ENCODE measurements around the gene EHD1.

DNA sequence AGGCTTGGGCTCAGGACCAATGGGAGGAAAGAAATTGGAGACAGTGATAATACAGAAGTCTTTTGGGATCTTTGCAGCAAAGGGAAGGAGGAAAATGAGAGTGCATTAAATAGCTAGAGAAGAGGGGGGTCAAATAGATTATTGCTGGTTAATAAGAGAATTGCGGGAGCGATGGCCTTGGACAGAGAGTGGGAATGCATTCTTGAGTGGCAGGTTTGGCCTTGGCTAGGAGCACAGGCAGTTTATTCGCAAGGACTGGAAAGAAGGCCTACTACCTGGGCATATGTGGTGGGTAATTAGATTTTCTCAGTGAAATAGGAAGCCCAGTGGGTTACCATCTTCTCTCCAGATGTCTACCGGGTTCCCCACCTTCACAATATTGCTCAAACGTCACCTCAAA is 64.6 kb downstream of the EHD1 start:
- TF ChIP-seq POLR2AphosphoS5 (IDR thresholded peaks at IDR 0.05) (no peak), POLR2A (IDR thresholded peaks at IDR 0.05) (no peak)
- TF ChIP-seq, protein P1, sequence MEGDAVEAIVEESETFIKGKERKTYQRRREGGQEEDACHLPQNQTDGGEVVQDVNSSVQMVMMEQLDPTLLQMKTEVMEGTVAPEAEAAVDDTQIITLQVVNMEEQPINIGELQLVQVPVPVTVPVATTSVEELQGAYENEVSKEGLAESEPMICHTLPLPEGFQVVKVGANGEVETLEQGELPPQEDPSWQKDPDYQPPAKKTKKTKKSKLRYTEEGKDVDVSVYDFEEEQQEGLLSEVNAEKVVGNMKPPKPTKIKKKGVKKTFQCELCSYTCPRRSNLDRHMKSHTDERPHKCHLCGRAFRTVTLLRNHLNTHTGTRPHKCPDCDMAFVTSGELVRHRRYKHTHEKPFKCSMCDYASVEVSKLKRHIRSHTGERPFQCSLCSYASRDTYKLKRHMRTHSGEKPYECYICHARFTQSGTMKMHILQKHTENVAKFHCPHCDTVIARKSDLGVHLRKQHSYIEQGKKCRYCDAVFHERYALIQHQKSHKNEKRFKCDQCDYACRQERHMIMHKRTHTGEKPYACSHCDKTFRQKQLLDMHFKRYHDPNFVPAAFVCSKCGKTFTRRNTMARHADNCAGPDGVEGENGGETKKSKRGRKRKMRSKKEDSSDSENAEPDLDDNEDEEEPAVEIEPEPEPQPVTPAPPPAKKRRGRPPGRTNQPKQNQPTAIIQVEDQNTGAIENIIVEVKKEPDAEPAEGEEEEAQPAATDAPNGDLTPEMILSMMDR (IDR thresholded peaks at IDR 0.05), result no peak

Measured in breast epithelium (tissue), 3 donors.